HepG2 (cell line): ENCODE measurements around the gene ATP8B4. TPM values are rescaled to one million over a fixed set of nuclear protein-coding genes. Genes with fewer than 3 reads are reported as not detected.

Experiments
- ATAC-seq: fragments of 200-7000 bp; cut with Tn5 transposase; 3 replicates; pipeline ENCODE4 v1.9.1; 2020; ENCODE audit warnings: mild to moderate bottlenecking, moderate library complexity
- BruUV-seq: library from RNA; stranded (reverse); fragments of 400-500 nt; replicated peaks from 2 replicates; lab custom pipeline; 2021; lab: Mats Ljungman, UMichigan
- CTCF ChIA-PET: fragments of 300-600 bp; formaldehyde crosslinking; extraction: SDS; loops from one replicate; lab custom pipeline; 2021; ENCODE audit warnings: low total read pairs, inconsistent platforms, low intra/inter-chr PET ratio; lab: Yijun Ruan, JAX
- POLR2A ChIA-PET: fragments of 350-600 bp; sonication (Branson Sonifier 250); formaldehyde crosslinking; loops from one replicate; lab custom pipeline; 2020; ENCODE audit warnings: antibody characterized with exemption, inconsistent platforms; lab: Yijun Ruan, JAX
- DNase-seq: peaks from one replicate; pipeline ENCODE4 v3.0.0-alpha.2; 2015; ENCODE audit warnings: low spot score
- FAIRE-seq: peaks from 3 replicates; lab custom pipeline; 2011; peaks lifted over from hg19 to GRCh38; lab: Jason Lieb, UNC
- H2AFZ ChIP-seq: one replicate; pipeline ENCODE4 v1.6.1; 2011; ENCODE audit warnings: low read length, inconsistent platforms
- H3K27ac ChIP-seq: fragments of 300-600 bp; 3 replicates; pipeline ENCODE4 v1.8.0; 2011; ENCODE audit warnings: mixed run types, mild to moderate bottlenecking, mixed read lengths, low read length, inconsistent platforms; ENCODE audit not compliant: insufficient read depth; ENCODE audit errors: extremely low read length
- H3K27me3 ChIP-seq, 2 experiments: fragments of 200-600 bp in 1 of 2; 2 replicates in 1 of 2; 3 replicates in 1 of 2; pipeline versions ENCODE4 v1.6.0 to v1.8.0; 2011; ENCODE audit warnings: low read length in 2 of 2, mild to moderate bottlenecking in 2 of 2, moderate library complexity in 2 of 2, inconsistent platforms in 1 of 2; ENCODE audit not compliant: insufficient read depth in 2 of 2, control insufficient read depth in 1 of 2
- H3K36me3 ChIP-seq, 2 experiments: fragments of 200-600 bp in 1 of 2; replicated peaks in 1 of 2; 2 replicates in 1 of 2; 3 replicates in 1 of 2; pipeline versions ENCODE4 v1.5.1 to v1.8.0; 2011; ENCODE audit warnings: low read length in 2 of 2, inconsistent platforms in 1 of 2; ENCODE audit not compliant: insufficient read depth in 2 of 2, control insufficient read depth in 1 of 2
- H3K4me1 ChIP-seq: 2 replicates; pipeline ENCODE4 v1.5.1; 2012; ENCODE audit warnings: low read length, inconsistent platforms; ENCODE audit not compliant: insufficient read depth
- H3K4me2 ChIP-seq: 2 replicates; pipeline ENCODE4 v1.6.0; 2011; ENCODE audit warnings: low read depth, low read length, inconsistent platforms
- H3K4me3 ChIP-seq, 3 experiments: fragments of 200-600 bp in 1 of 3; sonication (generic), shearing (Covaris generic) in 1 of 3; replicated peaks in 1 of 3; 2 replicates each; pipeline ENCODE4 v1.5.1; 2011 to 2016; ENCODE audit warnings: low read length in 3 of 3, inconsistent platforms in 2 of 3, low read depth in 2 of 3, mild to moderate bottlenecking in 2 of 3, control low read depth in 1 of 3, mixed read lengths in 1 of 3; ENCODE audit not compliant: insufficient read depth in 1 of 3
- H3K79me2 ChIP-seq: one replicate; pipeline ENCODE4 v1.6.1; 2011; ENCODE audit warnings: low read length, inconsistent platforms; ENCODE audit not compliant: insufficient read depth
- H3K9ac ChIP-seq: 2 replicates; pipeline ENCODE4 v1.6.0; 2011; ENCODE audit warnings: mild to moderate bottlenecking, low read depth, low read length, inconsistent platforms; ENCODE audit not compliant: insufficient read depth
- H3K9me3 ChIP-seq: 2 replicates; pipeline ENCODE4 v1.5.1; 2012; ENCODE audit warnings: mild to moderate bottlenecking, low read length
- H4K20me1 ChIP-seq: 2 replicates; pipeline ENCODE4 v1.6.0; 2011; ENCODE audit warnings: inconsistent platforms, mild to moderate bottlenecking, low read length, moderate library complexity; ENCODE audit not compliant: insufficient read depth
- AHR ChIP-seq: IDR thresholded peaks from 2 replicates; pipeline ENCODE4 v1.6.1; 2018; ENCODE audit warnings: missing genetic modification reagents, missing compliant biosample characterization
- ETS1 ChIP-seq: sonication (generic); formaldehyde crosslinking; IDR thresholded peaks from 2 replicates; pipeline ENCODE4 v1.4.0; 2020; ENCODE audit warnings: missing genetic modification reagents
- HDAC6 ChIP-seq: fragments of 200-600 bp; sonication (generic); IDR thresholded peaks from 2 replicates; pipeline ENCODE4 v1.7.0; 2017; ENCODE audit warnings: mild to moderate bottlenecking, antibody characterized with exemption, low read length, low read depth
- NFYB ChIP-seq: sonication (generic); formaldehyde crosslinking; IDR thresholded peaks from 2 replicates; pipeline ENCODE4 v1.4.0; 2020; ENCODE audit warnings: missing genetic modification reagents
- NR3C1 ChIP-seq: sonication (generic); formaldehyde crosslinking; IDR thresholded peaks from 2 replicates; pipeline ENCODE4 v1.4.0; 2020; ENCODE audit warnings: missing genetic modification reagents
- PHF20 ChIP-seq: sonication (generic); formaldehyde crosslinking; IDR thresholded peaks from 2 replicates; pipeline ENCODE4 v1.5.0; 2020; ENCODE audit warnings: mild to moderate bottlenecking, missing genetic modification reagents
- PRDM10 ChIP-seq: sonication (generic); formaldehyde crosslinking; IDR thresholded peaks from 2 replicates; pipeline ENCODE4 v1.4.0; 2020; ENCODE audit warnings: low read depth, missing genetic modification reagents
- SNAI1 ChIP-seq: sonication (generic); formaldehyde crosslinking; IDR thresholded peaks from 2 replicates; pipeline ENCODE4 v1.5.0; 2020; ENCODE audit warnings: mild to moderate bottlenecking, missing genetic modification reagents, borderline replicate concordance
- TCF7 ChIP-seq: sonication (generic); IDR thresholded peaks from 2 replicates; pipeline ENCODE4 v1.6.1; 2016; ENCODE audit warnings: antibody characterized with exemption, low read depth
- ZNF143 ChIP-seq: sonication (generic); formaldehyde crosslinking; IDR thresholded peaks from 2 replicates; pipeline ENCODE4 v1.4.0; 2020; ENCODE audit warnings: missing genetic modification reagents
- ZNF263 ChIP-seq: sonication (generic); formaldehyde crosslinking; IDR thresholded peaks from 2 replicates; pipeline ENCODE4 v1.4.0; 2020; ENCODE audit warnings: missing genetic modification reagents
- ZNF792 ChIP-seq: IDR thresholded peaks from 2 replicates; pipeline ENCODE4 v1.6.1; 2016
- WGBS: methylation state at CpG from one replicate; pipeline ENCODE4 v1.1.6; 2017; ENCODE audit warnings: low lambda C conversion rate; 5-methylcytosine and 5-hydroxymethylcytosine counted together
- in situ Hi-C: cut with HindIII; loops from 2 replicates; pipeline ENCODE4 v1.10.0; 2017; ENCODE audit warnings: low pct_unique_long_range_greater_than_20kb; ENCODE audit not compliant: extremely low pct_ligation_motif_present
- intact Hi-C: fragments of 100-400 bp; cut with micrococcal nuclease; formaldehyde crosslinking; loops from one replicate; pipeline ENCODE4 v1.10.0; 2022; ENCODE audit not compliant: unreplicated experiment
- polyA plus RNA-seq, 8 experiments: library from polyadenylated mRNA; depleted of rRNA in 3 of 8; stranded (reverse) in 7 of 8; unstranded in 1 of 8; fragments of >200 nt; fragmentation: Illumina TruSeq in 4 of 8; extraction: Trizol in 4 of 8; gene quantifications; 2 replicates each; pipeline versions ENCODE4 v1.2.1 to v1.2.3, GENCODE V29; 2011 to 2016; ENCODE audit warnings: low read depth in 4 of 8, missing spikeins in 1 of 8, mixed read lengths in 1 of 8; ENCODE audit not compliant: insufficient read depth in 1 of 8
- total RNA-seq, 5 experiments: library from RNA; depleted of rRNA; stranded (reverse); fragments of >200 nt; fragmentation: Illumina TruSeq; extraction: Trizol; gene quantifications; 2 replicates each; pipeline ENCODE4 v1.2.3, GENCODE V29; 2016; ENCODE audit warnings: low read depth in 1 of 5
- TF ChIP-seq, protein P1 (sequence below): fragments of 450-650 bp; IDR thresholded peaks from 2 replicates; pipeline ENCODE4 v1.6.1; 2017; ENCODE audit warnings: mild to moderate bottlenecking

ATP8B4 gene
- total and polyA plus RNA-seq, 2 of the 13 experiments (the other 11 are each of a cell fraction or from before 2014, with no cell fraction given) = 0.24 to 0.69 TPM

GRCh38 chr15:49906966-49907365 is 212.1 kb downstream of the ATP8B4 start:
- intact Hi-C loops = no loop called here
- H3K27me3 ChIP-seq = no peaks in the 10 kb centered on the region; a peak in 1 of 5 replicates
- H3K4me2 ChIP-seq = no peak overlapping the region
- ChIA-PET CTCF (no interaction called here), POLR2A (no interaction called here)
- no peak overlapping the region for H3K4me3 ChIP-seq
- H3K4me1 ChIP-seq = no peaks in the 10 kb centered on the region
- in situ Hi-C loops = no loop called here
- H3K9ac ChIP-seq = no peak overlapping the region
- BruUV-seq = no TSS peak
- no peak for ATAC-seq
- TF ChIP-seq ZNF263 (CRISPR knock-in tag) (no peak), AHR (CRISPR knock-in tag) (no peak), ETS1 (CRISPR knock-in tag) (no peak), HDAC6 (no peak), NR3C1 (CRISPR knock-in tag) (no peak), SNAI1 (no peak), NFYB (CRISPR knock-in tag) (no peak), PHF20 (no peak), ZNF143 (CRISPR knock-in tag) (no peak), PRDM10 (no peak), ZNF792 (CRISPR knock-in tag) (no peak), TCF7 (no peak)
- TF ChIP-seq, protein P1, sequence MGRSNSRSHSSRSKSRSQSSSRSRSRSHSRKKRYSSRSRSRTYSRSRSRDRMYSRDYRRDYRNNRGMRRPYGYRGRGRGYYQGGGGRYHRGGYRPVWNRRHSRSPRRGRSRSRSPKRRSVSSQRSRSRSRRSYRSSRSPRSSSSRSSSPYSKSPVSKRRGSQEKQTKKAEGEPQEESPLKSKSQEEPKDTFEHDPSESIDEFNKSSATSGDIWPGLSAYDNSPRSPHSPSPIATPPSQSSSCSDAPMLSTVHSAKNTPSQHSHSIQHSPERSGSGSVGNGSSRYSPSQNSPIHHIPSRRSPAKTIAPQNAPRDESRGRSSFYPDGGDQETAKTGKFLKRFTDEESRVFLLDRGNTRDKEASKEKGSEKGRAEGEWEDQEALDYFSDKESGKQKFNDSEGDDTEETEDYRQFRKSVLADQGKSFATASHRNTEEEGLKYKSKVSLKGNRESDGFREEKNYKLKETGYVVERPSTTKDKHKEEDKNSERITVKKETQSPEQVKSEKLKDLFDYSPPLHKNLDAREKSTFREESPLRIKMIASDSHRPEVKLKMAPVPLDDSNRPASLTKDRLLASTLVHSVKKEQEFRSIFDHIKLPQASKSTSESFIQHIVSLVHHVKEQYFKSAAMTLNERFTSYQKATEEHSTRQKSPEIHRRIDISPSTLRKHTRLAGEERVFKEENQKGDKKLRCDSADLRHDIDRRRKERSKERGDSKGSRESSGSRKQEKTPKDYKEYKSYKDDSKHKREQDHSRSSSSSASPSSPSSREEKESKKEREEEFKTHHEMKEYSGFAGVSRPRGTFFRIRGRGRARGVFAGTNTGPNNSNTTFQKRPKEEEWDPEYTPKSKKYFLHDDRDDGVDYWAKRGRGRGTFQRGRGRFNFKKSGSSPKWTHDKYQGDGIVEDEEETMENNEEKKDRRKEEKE = no peak
- no peak for FAIRE-seq
- H3K36me3 ChIP-seq = no peaks in the 10 kb centered on the region
- 0% methylated on average over 1 of the region's 1 CpG for WGBS
- DNase-seq = no peak
- H3K9me3 ChIP-seq = no peaks in the 10 kb centered on the region
- no peaks in the 10 kb centered on the region for H4K20me1 ChIP-seq
- no peaks in the 10 kb centered on the region for H3K79me2 ChIP-seq
- H3K27ac ChIP-seq = no peak overlapping the region
- H2AFZ ChIP-seq = no peak overlapping the region
